H1 (cell line): ENCODE data around the gene CERS5. TPM values are rescaled to one million over a fixed set of nuclear protein-coding genes. Genes with fewer than 3 reads are reported as not detected.

ENCODE experiments used
- CTCF ChIA-PET: fragments of 300-600 bp; sonication (Branson Sonifier 250); formaldehyde crosslinking; loops from one replicate; lab custom pipeline; 2021; ENCODE audit not compliant: partially characterized antibody; lab: Charles Lee
- POLR2A ChIA-PET: fragments of 300-600 bp; sonication (Branson Sonifier 250); formaldehyde crosslinking; loops from one replicate; lab custom pipeline; 2021; ENCODE audit warnings: inconsistent platforms; ENCODE audit not compliant: partially characterized antibody; lab: Charles Lee
- DNase-seq, 2 experiments: peaks; one replicate each; pipeline versions ENCODE4 v3.0.0 to v3.0.0-alpha.2; 2010 to 2022; ENCODE audit warnings: low spot score in 2 of 2, low read depth in 1 of 2, mixed read lengths in 1 of 2
- FAIRE-seq: peaks from 2 replicates; lab custom pipeline; 2011; peaks lifted over from hg19 to GRCh38; lab: Jason Lieb, UNC
- H2AFZ ChIP-seq: 2 replicates; pipeline ENCODE4 v1.8.1; 2012; ENCODE audit warnings: low read length, inconsistent platforms
- H2AK5ac ChIP-seq: 2 replicates; pipeline ENCODE4 v1.6.1; 2013; ENCODE audit warnings: low read depth, low read length
- H2BK120ac ChIP-seq: replicated peaks from 2 replicates; pipeline ENCODE3; 2013; ENCODE audit warnings: low read depth, low read length, inconsistent platforms
- H2BK12ac ChIP-seq: 2 replicates; pipeline ENCODE4 v1.6.1; 2013; ENCODE audit warnings: low read depth, low read length
- H2BK15ac ChIP-seq: 2 replicates; pipeline ENCODE4 v1.6.1; 2013; ENCODE audit warnings: low read length
- H2BK20ac ChIP-seq: 2 replicates; pipeline ENCODE4 v1.6.1; 2013; ENCODE audit warnings: low read length
- H2BK5ac ChIP-seq: 2 replicates; pipeline ENCODE4 v1.6.1; 2013; ENCODE audit warnings: low read depth, low read length
- H3K14ac ChIP-seq: 2 replicates; pipeline ENCODE4 v1.6.1; 2013; ENCODE audit warnings: inconsistent platforms; ENCODE audit not compliant: insufficient read length
- H3K18ac ChIP-seq: 2 replicates; pipeline ENCODE4 v1.6.1; 2013; ENCODE audit warnings: low read length; ENCODE audit errors: extremely low read depth
- H3K23ac ChIP-seq: 2 replicates; pipeline ENCODE4 v1.6.1; 2013; ENCODE audit warnings: inconsistent platforms; ENCODE audit not compliant: insufficient read length
- H3K23me2 ChIP-seq: 2 replicates; pipeline ENCODE4 v1.6.1; 2013; ENCODE audit warnings: low read depth, low read length
- H3K27ac ChIP-seq: 2 replicates; pipeline ENCODE4 v1.6.1; 2011; ENCODE audit warnings: low read depth, low read length, inconsistent platforms
- H3K27me3 ChIP-seq, 4 experiments: replicated peaks in 1 of 4; 1 replicate in 1 of 4; 2 replicates in 3 of 4; pipeline versions ENCODE4 v1.6.1 to v1.8.1; 2011 to 2013; ENCODE audit warnings: low read length in 3 of 4, mild to moderate bottlenecking in 3 of 4, inconsistent platforms in 2 of 4, mixed read lengths in 2 of 4, moderate library complexity in 1 of 4; ENCODE audit not compliant: control insufficient read depth in 3 of 4, insufficient read depth in 3 of 4; ENCODE audit errors: extremely low read depth in 1 of 4
- H3K36me3 ChIP-seq, 4 experiments: 2 replicates each; pipeline versions ENCODE4 v1.6.1 to v1.8.1; 2011 to 2013; ENCODE audit warnings: mild to moderate bottlenecking in 4 of 4, low read length in 3 of 4, moderate library complexity in 2 of 4, control low read depth in 1 of 4, inconsistent platforms in 1 of 4; ENCODE audit not compliant: insufficient read depth in 4 of 4, control insufficient read depth in 2 of 4
- H3K4ac ChIP-seq: replicated peaks from 2 replicates; pipeline ENCODE3; 2013; ENCODE audit warnings: low read length, low read depth, mixed read lengths, inconsistent platforms; ENCODE audit not compliant: insufficient read length
- H3K4me1 ChIP-seq, 4 experiments: replicated peaks in 1 of 4; 1 replicate in 1 of 4; 2 replicates in 3 of 4; pipeline versions ENCODE4 v1.6.1 to v1.8.1; 2011 to 2013; ENCODE audit warnings: low read length in 3 of 4, inconsistent platforms in 2 of 4, mixed read lengths in 1 of 4; ENCODE audit not compliant: insufficient read depth in 4 of 4, control insufficient read depth in 3 of 4
- H3K4me2 ChIP-seq, 2 experiments: 2 replicates each; pipeline versions ENCODE4 v1.6.1 to v1.8.1; 2011 to 2013; ENCODE audit warnings: low read depth in 2 of 2, low read length in 2 of 2, control low read depth in 1 of 2, inconsistent platforms in 1 of 2, mild to moderate bottlenecking in 1 of 2; ENCODE audit not compliant: insufficient read depth in 1 of 2
- H3K4me3 ChIP-seq, 4 experiments: fragments of 200-600, 300-600 bp in 1 of 4; sonication (generic), shearing (Covaris generic), sonication (Bioruptor Twin) in 1 of 4; 2 replicates each; pipeline versions ENCODE4 v1.5.1 to v1.8.1; 2011 to 2016; ENCODE audit warnings: low read length in 4 of 4, low read depth in 3 of 4, control low read depth in 2 of 4, inconsistent platforms in 2 of 4, mild to moderate bottlenecking in 2 of 4, mixed read lengths in 1 of 4, moderate library complexity in 1 of 4; ENCODE audit not compliant: insufficient read depth in 2 of 4; ENCODE audit errors: extremely low read depth in 1 of 4
- H3K56ac ChIP-seq: replicated peaks from 2 replicates; pipeline ENCODE3; 2013; ENCODE audit warnings: low read depth, mild to moderate bottlenecking, mixed read lengths, low read length, inconsistent platforms; ENCODE audit not compliant: insufficient read length
- H3K79me1 ChIP-seq: 2 replicates; pipeline ENCODE4 v1.6.1; 2013; ENCODE audit warnings: low read depth, low read length, control low read depth
- H3K79me2 ChIP-seq, 2 experiments: 2 replicates each; pipeline versions ENCODE4 v1.6.1 to v1.8.1; 2012 to 2013; ENCODE audit warnings: low read length in 2 of 2, mild to moderate bottlenecking in 2 of 2, inconsistent platforms in 1 of 2; ENCODE audit not compliant: insufficient read depth in 2 of 2, control insufficient read depth in 1 of 2
- H3K9ac ChIP-seq, 4 experiments: replicated peaks in 1 of 4; 1 replicate in 1 of 4; 2 replicates in 3 of 4; pipeline versions ENCODE4 v1.6.1 to v1.8.1; 2011 to 2013; ENCODE audit warnings: low read depth in 3 of 4, low read length in 3 of 4, control low read depth in 2 of 4, mild to moderate bottlenecking in 2 of 4, moderate library complexity in 2 of 4, inconsistent platforms in 1 of 4; ENCODE audit errors: extremely low read depth in 1 of 4
- H3K9me3 ChIP-seq, 2 experiments: 2 replicates each; pipeline versions ENCODE4 v1.6.1 to v1.8.1; 2012 to 2013; ENCODE audit warnings: mild to moderate bottlenecking in 2 of 2, moderate library complexity in 2 of 2, control low read depth in 1 of 2, inconsistent platforms in 1 of 2, low read depth in 1 of 2, low read length in 1 of 2, mixed read lengths in 1 of 2; ENCODE audit not compliant: insufficient read depth in 2 of 2
- H4K20me1 ChIP-seq, 2 experiments: replicated peaks in 1 of 2; 2 replicates each; pipeline versions ENCODE3 to v1.8.1; 2011 to 2013; ENCODE audit warnings: inconsistent platforms in 2 of 2, low read length in 2 of 2, mild to moderate bottlenecking in 1 of 2; ENCODE audit not compliant: insufficient read depth in 2 of 2, control insufficient read depth in 1 of 2
- H4K5ac ChIP-seq: 2 replicates; pipeline ENCODE4 v1.6.1; 2013; ENCODE audit warnings: low read length, low read depth, mixed read lengths, inconsistent platforms; ENCODE audit not compliant: insufficient read length
- H4K8ac ChIP-seq: 2 replicates; pipeline ENCODE4 v1.8.0; 2013; ENCODE audit warnings: mild to moderate bottlenecking, moderate library complexity, low read length, inconsistent platforms; ENCODE audit not compliant: insufficient read depth; ENCODE audit errors: extremely low read depth
- H4K91ac ChIP-seq: replicated peaks from 2 replicates; pipeline ENCODE3; 2013; ENCODE audit warnings: low read length, mixed read lengths, inconsistent platforms; ENCODE audit not compliant: insufficient read length
- BCL11A ChIP-seq, 2 experiments: IDR thresholded peaks; one replicate each; pipeline ENCODE4 v1.6.1; 2011; ENCODE audit warnings: low read depth in 2 of 2, low read length in 2 of 2, mild to moderate bottlenecking in 2 of 2
- CBX8 ChIP-seq: fragments of 300-800, 300-1000 bp; sonication (generic); IDR thresholded peaks from 2 replicates; pipeline ENCODE4 v1.7.1; 2016; ENCODE audit warnings: low read depth, low read length, borderline replicate concordance
- EP300 ChIP-seq, 2 experiments: IDR thresholded peaks; 1 replicate in 1 of 2; 2 replicates in 1 of 2; pipeline ENCODE4 v1.6.1; 2011 to 2012; ENCODE audit warnings: low read depth in 2 of 2, low read length in 2 of 2, mild to moderate bottlenecking in 2 of 2, borderline replicate concordance in 1 of 2, inconsistent platforms in 1 of 2, moderate library complexity in 1 of 2
- POLR2A ChIP-seq, 2 experiments: IDR thresholded peaks; 1 replicate in 1 of 2; 2 replicates in 1 of 2; pipeline ENCODE4 v1.6.1; 2011; ENCODE audit warnings: low read depth in 2 of 2, low read length in 2 of 2, mild to moderate bottlenecking in 2 of 2; ENCODE audit errors: control extremely low read depth in 1 of 2
- SP1 ChIP-seq: IDR thresholded peaks from 2 replicates; pipeline ENCODE4 v1.6.1; 2011; ENCODE audit warnings: low read depth, low read length
- TCF12 ChIP-seq: IDR thresholded peaks from 2 replicates; pipeline ENCODE4 v1.6.1; 2011; ENCODE audit warnings: low read depth, mild to moderate bottlenecking, low read length
- WGBS, 2 experiments: shearing (Covaris generic) in 1 of 2; methylation state at CpG; one replicate each; pipeline versions ENCODE4 v1.1.6 to v1.1.7; 2013 to 2015; ENCODE audit warnings: low lambda C conversion rate in 2 of 2, mixed read lengths in 2 of 2, inconsistent platforms in 1 of 2, low coverage in 1 of 2, missing lambda C conversion rate in 1 of 2; ENCODE audit not compliant: insufficient replicate concordance in 2 of 2, insufficient coverage in 1 of 2, insufficient read length in 1 of 2; ENCODE audit errors: extremely low coverage in 1 of 2, missing lambda C conversion rate in 1 of 2; 5-methylcytosine and 5-hydroxymethylcytosine counted together
- polyA plus RNA-seq, 7 experiments: library from polyadenylated mRNA; depleted of rRNA in 3 of 7; stranded (reverse) in 5 of 7; unstranded in 2 of 7; fragments of >200 nt in 5 of 7; fragments of 200-250 nt in 2 of 7; gene quantifications; 1 replicate in 5 of 7; 2 replicates in 1 of 7; 4 replicates in 1 of 7; pipeline versions ENCODE4 v1.2.1 to v1.2.3, GENCODE V29; 2011 to 2013; ENCODE audit warnings: missing spikeins in 2 of 7, mixed read lengths in 2 of 7
- total RNA-seq: library from RNA; stranded (reverse); fragmentation: NEBNext Ultra II Directional; extraction: Animal tissue kit (Norgen Biotek cat#: 25700); gene quantifications from 2 replicates; pipeline ENCODE4 v1.2.1, GENCODE V29; 2021

CERS5 gene
- total and polyA plus RNA-seq, 2 of the 8 experiments (the other 6 are each of a cell fraction or from before 2014, with no cell fraction given): 69.2 to 119 TPM

DNA sequence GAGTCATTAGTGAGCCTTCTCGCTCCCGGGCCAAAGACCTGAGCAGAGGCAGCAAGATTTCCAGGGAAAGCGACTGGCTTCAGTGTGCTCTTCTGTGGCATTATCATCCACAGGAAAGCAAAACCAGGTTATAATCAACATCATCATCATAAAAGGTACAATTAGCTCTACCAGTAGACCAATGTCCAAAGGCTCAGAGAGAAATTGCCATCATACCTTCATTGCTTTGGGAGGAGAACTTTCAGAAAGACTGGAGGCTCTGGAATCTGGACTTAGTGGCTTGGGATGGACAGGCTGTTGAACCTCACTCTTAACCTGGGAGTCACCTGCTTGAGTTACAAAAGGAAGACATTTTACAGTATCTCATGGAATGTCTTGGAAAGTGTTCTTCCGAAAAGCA, 25.1 kb upstream of the CERS5 start:
- Histone ChIP-seq H3K56ac (no peak overlapping the region), H2BK12ac (no peak overlapping the region), H3K4me3 (no peak overlapping the region), H3K4me2 (no peak overlapping the region), H2BK5ac (no peak overlapping the region), H3K27ac (no peak overlapping the region), H2AFZ (no peak overlapping the region), H2AK5ac (no peak overlapping the region), H3K23me2 (no peaks in the 10 kb centered on the region), H2BK15ac (no peak overlapping the region), H3K4me1 (no peaks in the 10 kb centered on the region), H3K4ac (no peak overlapping the region), H3K79me1 (no peaks in the 10 kb centered on the region), H3K27me3 (no peaks in the 10 kb centered on the region), H4K8ac (no peak overlapping the region), H3K18ac (no peak overlapping the region), H2BK20ac (no peak overlapping the region), H2BK120ac (no peak overlapping the region), H3K9ac (no peak overlapping the region), H3K23ac (no peak overlapping the region), H3K14ac (no peak overlapping the region), H4K91ac (no peak overlapping the region), H4K20me1 (no peaks in the 10 kb centered on the region), H3K9me3 (no peaks in the 10 kb centered on the region), H3K79me2 (no peaks in the 10 kb centered on the region), H3K36me3 (peaks cover 0 to 14% (median 7%) of the 10 kb centered on the region in 4 experiments; a peak in 5 of 8 replicates), H4K5ac (no peak overlapping the region)
- CTCF ChIA-PET: no interaction called here
- WGBS, 2 experiments: 92% methylated on average over 4 of the region's 4 CpGs; no CpG with 5 or more reads in 1 of the 2 experiments
- POLR2A ChIA-PET: no interaction called here
- TF ChIP-seq CBX8 (no peak), TCF12 (no peak), POLR2A (IDR thresholded peaks at IDR 0.05; ENCODE audit: control extremely low read depth in 1 of 2, low read depth in 2 of 2, low read length in 2 of 2) (no peak), EP300 (IDR thresholded peaks at IDR 0.05; ENCODE audit: borderline replicate concordance in 1 of 2, low read depth in 2 of 2, low read length in 2 of 2) (no peak), SP1 (no peak), BCL11A (IDR thresholded peaks at IDR 0.05; ENCODE audit: low read depth in 2 of 2, low read length in 2 of 2) (no peak)
- DNase-seq: no peak
- no peak for FAIRE-seq
